Spleen (tissue), 11 donors: ENCODE measurements around the gene TMEM202. TPM values are rescaled to one million over a fixed set of nuclear protein-coding genes. Genes with fewer than 3 reads are reported as not detected.

Source experiments
- DNase-seq: peaks from one replicate; pipeline ENCODE4 v3.0.0-alpha.2; 2020
- H3K27ac ChIP-seq, 8 donors: fragments of 200-600 bp; sonication (generic) in 7 of 8; 1 replicate in 4 of 8; 2 replicates in 4 of 8; pipeline versions ENCODE4 v1.5.0 to v1.8.0; 2016 to 2021; ENCODE audit warnings: inconsistent platforms in 4 of 8, mild to moderate bottlenecking in 4 of 8, moderate library complexity in 1 of 8
- H3K27me3 ChIP-seq, 7 donors: fragments of 200-600 bp; sonication (generic) in 6 of 7; replicated peaks in 1 of 7; 1 replicate in 4 of 7; 2 replicates in 3 of 7; pipeline versions ENCODE4 v1.5.0 to v1.8.0; 2016 to 2021; ENCODE audit warnings: inconsistent platforms in 3 of 7, mild to moderate bottlenecking in 1 of 7
- H3K36me3 ChIP-seq, 6 donors: fragments of 200-600 bp; sonication (generic) in 5 of 6; 1 replicate in 4 of 6; 2 replicates in 2 of 6; pipeline versions ENCODE4 v1.5.0 to v1.8.0; 2016 to 2021; ENCODE audit warnings: inconsistent platforms in 2 of 6
- H3K4me1 ChIP-seq, 6 donors: fragments of 200-600 bp; sonication (generic) in 5 of 6; 1 replicate in 3 of 6; 2 replicates in 3 of 6; pipeline versions ENCODE4 v1.5.0 to v1.8.0; 2016 to 2021; ENCODE audit warnings: inconsistent platforms in 3 of 6
- H3K4me3 ChIP-seq, 8 donors: fragments of 200-600 bp; sonication (generic) in 7 of 8; 1 replicate in 4 of 8; 2 replicates in 4 of 8; pipeline versions ENCODE4 v1.5.0 to v1.8.0; 2016 to 2021; ENCODE audit warnings: inconsistent platforms in 4 of 8, mild to moderate bottlenecking in 4 of 8, moderate library complexity in 2 of 8
- H3K9me3 ChIP-seq, 8 donors: fragments of 200-600 bp; sonication (generic) in 7 of 8; 1 replicate in 4 of 8; 2 replicates in 4 of 8; pipeline versions ENCODE4 v1.5.0 to v1.8.0; 2016 to 2021; ENCODE audit warnings: inconsistent platforms in 4 of 8
- CTCF ChIP-seq, 11 experiments: fragments of 200-600 bp in 7 of 11; fragments of 450-650 bp in 4 of 11; sonication (generic) in 4 of 11; IDR thresholded peaks in 8 of 11; conservative IDR thresholded peaks in 3 of 11; 1 replicate in 7 of 11; 2 replicates in 4 of 11; pipeline versions ENCODE4 v1.4.0 to v1.8.0; 2016 to 2021; ENCODE audit warnings: antibody characterized with exemption in 11 of 11, inconsistent platforms in 4 of 11, mild to moderate bottlenecking in 1 of 11
- POLR2A ChIP-seq, 3 donors: fragments of 450-650 bp; IDR thresholded peaks; one replicate each; pipeline ENCODE4 v1.5.1; 2017; ENCODE audit warnings: antibody characterized with exemption in 3 of 3, mild to moderate bottlenecking in 1 of 3
- POLR2AphosphoS5 ChIP-seq, 3 donors: sonication (generic); formaldehyde crosslinking; IDR thresholded peaks; one replicate each; pipeline ENCODE4 v1.5.1; 2017; ENCODE audit warnings: antibody characterized with exemption in 3 of 3
- WGBS, 5 donors: extraction: QIAGEN DNeasy Blood & Tissue Kit in 3 of 5; methylation state at CpG; one replicate each; pipeline versions ENCODE4 v1.1.5 to v1.1.7; 2013 to 2018; 5-methylcytosine and 5-hydroxymethylcytosine counted together
- intact Hi-C: fragments of 100-400 bp; cut with DNase I; formaldehyde crosslinking; loops from one replicate; pipeline ENCODE4 v1.15.0; 2023; ENCODE audit warnings: low total_unique reads
- polyA plus RNA-seq, 3 donors: library from polyadenylated mRNA; stranded (reverse); fragments of 200-250 nt; gene quantifications; one replicate each; pipeline ENCODE4 v1.2.1, GENCODE V29; 2013
- total RNA-seq, 7 donors: library from RNA; depleted of rRNA in 3 of 7; stranded (reverse); fragments of >200 nt in 3 of 7; fragmentation: NEBNext Ultra II Directional in 4 of 7; extraction: Animal tissue kit (Norgen Biotek cat#: 25700) in 4 of 7; gene quantifications; one replicate each; pipeline versions ENCODE4 v1.1.0 to v1.2.1, GENCODE V29; 2016 to 2021
- donor health status: healthy with polysubstance abuse.
- donor health status: DM: no; HTN: no; CAD: no; lungs with moderate emphysema.
- donor health status: DM: no; HTN: no; CAD: no.
- donor health status: Bipolar disorder and iron deficiency.
- donor health status: healthy.
- donor health status: DM: no; HTN: no; CAD: no.
- donor health status: DM: yes; HTN: yes; CAD: no.

Gene TMEM202
- total and polyA plus RNA-seq, 10 donors, result not detected

- H3K4me3 ChIP-seq, result no peak overlapping the region
- no peak overlapping the region for H3K27ac ChIP-seq
- no peaks in the 10 kb centered on the region for H3K27me3 ChIP-seq
- no peak for DNase-seq
- no peaks in the 10 kb centered on the region for H3K36me3 ChIP-seq
- 85 to 93% (median 90%) methylated on average over 5 to 9 of the region's 9 CpGs for WGBS, 5 donors
- TF ChIP-seq CTCF (IDR thresholded peaks at IDR 0.05 in 8 of 11, conservative IDR thresholded peaks at IDR 0.05 in 3 of 11), result no peak
- no peak for TF ChIP-seq POLR2AphosphoS5 (IDR thresholded peaks at IDR 0.05)
- no peak for TF ChIP-seq POLR2A (IDR thresholded peaks at IDR 0.05)
- intact Hi-C loops, result loop anchor here (10.0 kb wide), 1 partner anchor 66 kb away; no protein-coding TSS in a partner anchor
- H3K4me1 ChIP-seq, result no peaks in the 10 kb centered on the region
- H3K9me3 ChIP-seq, result no peaks in the 10 kb centered on the region
Observed at GRCh38 chr15:72451224-72451623, 53.1 kb downstream of the TMEM202 start.

GRCh38 chr15:72456684-72457083 is 58.6 kb downstream of the TMEM202 start:
- Histone ChIP-seq H3K27me3 (no peaks in the 10 kb centered on the region), H3K27ac (no peak overlapping the region), H3K4me3 (no peak overlapping the region), H3K36me3 (no peaks in the 10 kb centered on the region), H3K4me1 (peaks cover 0 to 7% (median 5%) of the 10 kb centered on the region in 6 donors), H3K9me3 (no peaks in the 10 kb centered on the region)
- no peak for DNase-seq
- intact Hi-C loops, result loop anchor here (10.0 kb wide), 1 partner anchor 72 kb away; no protein-coding TSS in a partner anchor
- TF ChIP-seq POLR2AphosphoS5 (IDR thresholded peaks at IDR 0.05) (no peak), CTCF (IDR thresholded peaks at IDR 0.05 in 8 of 11, conservative IDR thresholded peaks at IDR 0.05 in 3 of 11) (no peak), POLR2A (IDR thresholded peaks at IDR 0.05) (no peak)
- WGBS, 5 donors, result 88 to 96% (median 95%) methylated on average over 7 of the region's 7 CpGs

Other genes starting within 250 kb of the TMEM202 start
- under 1 TPM in 1 of 7 donors, not detected in 6; 0.34 TPM for gene GRAMD2A, start 200.5 kb upstream of the TMEM202 start, total RNA-seq
- gene GRAMD2A, start 200.5 kb upstream of the TMEM202 start, polyA plus RNA-seq, result under 1 TPM; 0.03 to 0.11 (median 0.06) TPM
- gene PKM, start 167.1 kb upstream of the TMEM202 start, total RNA-seq, result 100 to 1,000 TPM; 333 to 543 (median 379) TPM
- gene PKM, start 167.1 kb upstream of the TMEM202 start, polyA plus RNA-seq, result 100 to 1,000 TPM; 156 to 250 (median 187) TPM
- gene PARP6, start 125.8 kb upstream of the TMEM202 start, total RNA-seq, result 10 to 100 TPM; 54.8 to 77.6 (median 70.3) TPM
- gene PARP6, start 125.8 kb upstream of the TMEM202 start, polyA plus RNA-seq, result 10 to 100 TPM; 43.9 to 99.5 (median 67.9) TPM
- 1 to 10 TPM; 1.7 to 7.5 (median 2.8) TPM for gene CELF6, start 78.1 kb upstream of the TMEM202 start, total RNA-seq
- 1 to 10 TPM; 4.4 to 9.2 (median 8.1) TPM for gene CELF6, start 78.1 kb upstream of the TMEM202 start, polyA plus RNA-seq
- 100 to 1,000 TPM; 109 to 172 (median 129) TPM for gene HEXA, start 22.3 kb upstream of the TMEM202 start, total RNA-seq
- gene HEXA, start 22.3 kb upstream of the TMEM202 start, polyA plus RNA-seq, result 100 to 1,000 TPM in 2 of 3 donors, 10 to 100 TPM in 1; 99.1 to 104 (median 103) TPM
- 100 to 1,000 TPM in 4 of 7 donors, 10 to 100 TPM in 3; 46.2 to 171 (median 147) TPM for gene ARIH1, start 76.0 kb downstream of the TMEM202 start, total RNA-seq
- 10 to 100 TPM; 14.8 to 24.2 (median 15.5) TPM for gene ARIH1, start 76.0 kb downstream of the TMEM202 start, polyA plus RNA-seq